Measurements from ENCODE around the gene NECAB3. TPM values are rescaled to one million over a fixed set of nuclear protein-coding genes. Genes with fewer than 3 reads are reported as not detected.
A peak's percentile ranks its signal among the peaks of the same experiment; 100 is the strongest.
"Not testable (repeated sequence)": the region's sequence is repeated elsewhere in the genome, so short reads cannot be mapped to it uniquely, and the experiment has no call there.

The NECAB3 gene
- total RNA-seq, 1 experiment from 2014 or later, result 46.4 TPM

DNA sequence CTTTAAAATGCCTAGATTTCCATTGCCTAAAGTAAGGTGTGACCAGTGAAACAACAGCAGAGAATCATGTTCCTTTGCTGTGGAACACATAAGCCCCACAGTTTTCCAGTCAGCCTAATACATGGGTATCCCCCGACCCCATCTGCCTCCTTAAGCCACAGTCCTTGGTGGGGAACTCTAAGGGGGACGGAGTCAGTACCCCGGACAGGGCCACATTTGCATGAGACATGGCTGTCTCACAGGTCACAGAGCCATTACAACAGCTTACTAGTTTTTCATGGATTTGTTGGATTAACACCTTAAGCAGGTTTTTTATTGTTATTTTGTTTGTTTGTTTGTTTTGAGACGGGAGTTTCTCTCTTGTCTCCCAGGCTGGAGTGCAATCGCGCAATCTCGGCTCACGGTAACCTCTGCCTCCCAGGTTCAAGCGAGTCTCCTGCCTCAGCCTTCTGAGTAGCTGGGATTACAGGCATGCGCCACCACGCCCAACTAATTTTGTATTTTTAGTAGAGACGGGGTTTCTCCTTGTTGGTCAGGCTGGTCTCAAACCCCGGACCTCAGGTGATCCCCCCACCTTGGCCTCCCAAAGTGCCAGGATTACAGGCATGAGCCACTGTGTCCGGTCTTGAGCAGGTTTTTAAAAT is 27.1 kb downstream of the NECAB3 start:
- intact Hi-C loops (cut with micrococcal nuclease; ENCODE audit: unreplicated experiment); ATAC-seq; H3K9me3 ChIP-seq (ENCODE audit: control insufficient read depth, insufficient read depth, low read depth, low read length); in situ Hi-C loops (cut with HindIII; ENCODE audit: low pct_unique_long_range_greater_than_20kb, low sequenced_read_pairs); H3K27ac ChIP-seq (ENCODE audit: low read length); POLR2A ChIA-PET; H3K4me3 ChIP-seq (ENCODE audit: low read depth in 2 of 2, low read length in 2 of 2); H3K27me3 ChIP-seq (ENCODE audit: control insufficient read depth, insufficient read depth, low read length); H3K36me3 ChIP-seq (ENCODE audit: control insufficient read depth, insufficient read depth, low read length); DNase-seq (ENCODE audit: low read depth, low spot score): not testable (repeated sequence)
- H3K4me1 ChIP-seq (ENCODE audit: control insufficient read depth, insufficient read depth, low read length), result peaks cover 15% of the 10 kb centered on the region
- TF ChIP-seq, protein P1, sequence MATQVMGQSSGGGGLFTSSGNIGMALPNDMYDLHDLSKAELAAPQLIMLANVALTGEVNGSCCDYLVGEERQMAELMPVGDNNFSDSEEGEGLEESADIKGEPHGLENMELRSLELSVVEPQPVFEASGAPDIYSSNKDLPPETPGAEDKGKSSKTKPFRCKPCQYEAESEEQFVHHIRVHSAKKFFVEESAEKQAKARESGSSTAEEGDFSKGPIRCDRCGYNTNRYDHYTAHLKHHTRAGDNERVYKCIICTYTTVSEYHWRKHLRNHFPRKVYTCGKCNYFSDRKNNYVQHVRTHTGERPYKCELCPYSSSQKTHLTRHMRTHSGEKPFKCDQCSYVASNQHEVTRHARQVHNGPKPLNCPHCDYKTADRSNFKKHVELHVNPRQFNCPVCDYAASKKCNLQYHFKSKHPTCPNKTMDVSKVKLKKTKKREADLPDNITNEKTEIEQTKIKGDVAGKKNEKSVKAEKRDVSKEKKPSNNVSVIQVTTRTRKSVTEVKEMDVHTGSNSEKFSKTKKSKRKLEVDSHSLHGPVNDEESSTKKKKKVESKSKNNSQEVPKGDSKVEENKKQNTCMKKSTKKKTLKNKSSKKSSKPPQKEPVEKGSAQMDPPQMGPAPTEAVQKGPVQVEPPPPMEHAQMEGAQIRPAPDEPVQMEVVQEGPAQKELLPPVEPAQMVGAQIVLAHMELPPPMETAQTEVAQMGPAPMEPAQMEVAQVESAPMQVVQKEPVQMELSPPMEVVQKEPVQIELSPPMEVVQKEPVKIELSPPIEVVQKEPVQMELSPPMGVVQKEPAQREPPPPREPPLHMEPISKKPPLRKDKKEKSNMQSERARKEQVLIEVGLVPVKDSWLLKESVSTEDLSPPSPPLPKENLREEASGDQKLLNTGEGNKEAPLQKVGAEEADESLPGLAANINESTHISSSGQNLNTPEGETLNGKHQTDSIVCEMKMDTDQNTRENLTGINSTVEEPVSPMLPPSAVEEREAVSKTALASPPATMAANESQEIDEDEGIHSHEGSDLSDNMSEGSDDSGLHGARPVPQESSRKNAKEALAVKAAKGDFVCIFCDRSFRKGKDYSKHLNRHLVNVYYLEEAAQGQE (IDR thresholded peaks at IDR 0.05; ENCODE audit: insufficient read depth in 1 of 2, low read depth in 2 of 2, low read length in 1 of 2), result peak; percentile 79 to 84
- BruUV-seq (replicated peaks), result TSS peak; percentile 38
- CTCF ChIA-PET, result interaction anchor here (0.6 kb wide), 1 partner anchor 96 kb away, joined by 4 read pairs; no protein-coding TSS in a partner anchor

DNA sequence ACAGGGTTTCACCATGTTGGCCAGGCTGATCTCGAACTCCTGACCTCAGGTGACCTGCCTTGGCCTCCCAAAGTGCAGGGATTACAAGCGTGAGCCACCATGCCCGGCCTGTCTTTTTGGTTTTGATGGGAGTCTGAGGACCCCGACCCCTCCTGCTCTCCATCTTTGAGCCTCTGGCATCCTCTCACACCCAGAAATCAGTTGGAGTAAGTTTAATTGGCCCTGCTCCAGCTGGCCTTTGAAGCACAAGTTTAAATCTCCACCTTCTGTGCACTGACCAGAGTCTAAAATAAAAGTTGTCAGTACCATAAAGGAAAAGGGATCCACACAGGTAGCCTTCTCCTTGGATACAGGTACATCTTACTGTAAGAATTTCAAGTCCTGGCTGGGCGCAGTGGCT is 28.0 kb downstream of the NECAB3 start:
- Histone ChIP-seq H3K4me3 (ENCODE audit: low read depth in 2 of 2, low read length in 2 of 2) (no peak overlapping the region), H3K27ac (ENCODE audit: low read length) (no peak overlapping the region), H3K27me3 (ENCODE audit: control insufficient read depth, insufficient read depth, low read length) (no peaks in the 10 kb centered on the region), H3K36me3 (ENCODE audit: control insufficient read depth, insufficient read depth, low read length) (no peaks in the 10 kb centered on the region; the same call in 1 of the 2 replicates), H3K9me3 (ENCODE audit: control insufficient read depth, insufficient read depth, low read depth, low read length) (no peaks in the 10 kb centered on the region), H3K4me1 (ENCODE audit: control insufficient read depth, insufficient read depth, low read length) (peaks cover 15% of the 10 kb centered on the region)
- in situ Hi-C loops (cut with HindIII; ENCODE audit: low pct_unique_long_range_greater_than_20kb, low sequenced_read_pairs) (no loop called here), intact Hi-C loops (cut with micrococcal nuclease; ENCODE audit: unreplicated experiment) (no loop called here)
- POLR2A ChIA-PET, result interaction anchor here (0.7 kb wide), 1 partner anchor 33 kb away, joined by 3 read pairs; no protein-coding TSS in a partner anchor
- BruUV-seq (replicated peaks), result no TSS peak
- ATAC-seq (no peak), DNase-seq (ENCODE audit: low read depth, low spot score) (no peak)
- CTCF ChIA-PET, result interaction anchor here (0.7 kb wide), 1 partner anchor 478 kb away, joined by 7 read pairs; no protein-coding TSS in a partner anchor
- TF ChIP-seq, protein P1 (IDR thresholded peaks at IDR 0.05; ENCODE audit: insufficient read depth in 1 of 2, low read depth in 2 of 2, low read length in 1 of 2), result no peak
- no peak for TF ChIP-seq TCF7L2 (IDR thresholded peaks at IDR 0.05; ENCODE audit: low read depth, low read length)
- no peak for TF ChIP-seq SIN3A (IDR thresholded peaks at IDR 0.05; ENCODE audit: borderline replicate concordance, insufficient read depth, low read depth, low read length)
- TF ChIP-seq POLR2AphosphoS5 (IDR thresholded peaks at IDR 0.05; ENCODE audit: low read depth, low read length), result no peak
- TF ChIP-seq CTCF (IDR thresholded peaks at IDR 0.05), result no peak

Measured in Panc1 (cell line).